Posterior cingulate gyrus (tissue), 11 donors: ENCODE data around the gene MED8.

ENCODE experiments used
- DNase-seq, 10 donors: peaks; one replicate each; pipeline versions ENCODE4 v3.0.0 to v3.0.0-alpha.2; 2020 to 2021; ENCODE audit warnings: mixed read lengths in 3 of 10
- intact Hi-C: fragments of 100-400 bp; cut with DNase I; formaldehyde crosslinking; loops from one replicate; pipeline ENCODE4 v1.15.1; 2023

Gene MED8

GRCh38 chr1:43389326-43390313 is at the start of gene MED8, which contains the start of gene SZT2:
Gene MED8 (minus strand): TSS chr1:43389800. CDS start chr1:43389764, 36 bp downstream.
Gene SZT2 (plus strand): TSS chr1:43389899. CDS start chr1:43389969, 70 bp downstream.
- intact Hi-C loops = no loop called here
- DNase-seq = peak; percentile 93 to 99 (median 96)

- intact Hi-C loops = no loop called here
- peak in 1 of 10 donors; percentile 57 for DNase-seq
Observed at GRCh38 chr1:43438953-43439581, 49.5 kb upstream of the MED8 start.

GRCh38 chr1:43438576-43438952 is 49.0 kb upstream of the MED8 start:
- DNase-seq = peak in 1 of 10 donors; percentile 27
- intact Hi-C loops = no loop called here

- DNase-seq = peak in 1 of 10 donors; percentile 21
- intact Hi-C loops = no loop called here
Observed at GRCh38 chr1:43438006-43438405, 48.4 kb upstream of the MED8 start.

- intact Hi-C loops = no loop called here
- peak in 1 of 10 donors; percentile 33 for DNase-seq
Observed at GRCh38 chr1:43437031-43437973, 47.7 kb upstream of the MED8 start.

GRCh38 chr1:43436371-43436770 is 46.8 kb upstream of the MED8 start:
- DNase-seq = peak in 1 of 10 donors; percentile 20
- intact Hi-C loops = no loop called here

GRCh38 chr1:43435146-43436145 is 45.8 kb upstream of the MED8 start:
- DNase-seq = peak in 1 of 10 donors; percentile 38
- intact Hi-C loops = no loop called here

GRCh38 chr1:43434256-43434655 is 44.7 kb upstream of the MED8 start:
- intact Hi-C loops = no loop called here
- DNase-seq = peak in 1 of 10 donors; percentile 52

GRCh38 chr1:43432907-43433306 is 43.3 kb upstream of the MED8 start:
- intact Hi-C loops = no loop called here

GRCh38 chr1:43432171-43432860 is 42.7 kb upstream of the MED8 start:
- intact Hi-C loops = no loop called here
- peak in 1 of 10 donors; percentile 59 for DNase-seq

More at GRCh38 chr1:43432907-43433306, 43.3 kb upstream of the MED8 start:
- DNase-seq = no peak

GRCh38 chr1:43431676-43432075 is 42.1 kb upstream of the MED8 start:
- intact Hi-C loops = no loop called here
- peak in 2 of 10 donors; percentile 37 to 47 for DNase-seq

GRCh38 chr1:43430831-43431230 is 41.2 kb upstream of the MED8 start:
- peak in 2 of 10 donors; percentile 43 to 58 for DNase-seq
- intact Hi-C loops = no loop called here

GRCh38 chr1:43427941-43428340 is 38.3 kb upstream of the MED8 start:
- intact Hi-C loops = no loop called here
- peak in 1 of 10 donors; percentile 20 for DNase-seq

GRCh38 chr1:43427524-43427923 is 37.9 kb upstream of the MED8 start:
- intact Hi-C loops = no loop called here
- peak in 1 of 10 donors; percentile 63 for DNase-seq

- intact Hi-C loops = no loop called here
- peak in 1 of 10 donors; percentile 33 for DNase-seq
Observed at GRCh38 chr1:43426221-43426620, 36.6 kb upstream of the MED8 start.

- no peak for DNase-seq
- intact Hi-C loops = no loop called here
Observed at GRCh38 chr1:43425045-43425444, 35.4 kb upstream of the MED8 start.

GRCh38 chr1:43423672-43424550 is 34.3 kb upstream of the MED8 start:
- intact Hi-C loops = no loop called here
- DNase-seq = peak in 1 of 10 donors; percentile 53
